ENCODE results near the gene ADAM15.
A peak's percentile ranks its signal among the peaks of the same experiment; 100 is the strongest.

Gene ADAM15

DNA sequence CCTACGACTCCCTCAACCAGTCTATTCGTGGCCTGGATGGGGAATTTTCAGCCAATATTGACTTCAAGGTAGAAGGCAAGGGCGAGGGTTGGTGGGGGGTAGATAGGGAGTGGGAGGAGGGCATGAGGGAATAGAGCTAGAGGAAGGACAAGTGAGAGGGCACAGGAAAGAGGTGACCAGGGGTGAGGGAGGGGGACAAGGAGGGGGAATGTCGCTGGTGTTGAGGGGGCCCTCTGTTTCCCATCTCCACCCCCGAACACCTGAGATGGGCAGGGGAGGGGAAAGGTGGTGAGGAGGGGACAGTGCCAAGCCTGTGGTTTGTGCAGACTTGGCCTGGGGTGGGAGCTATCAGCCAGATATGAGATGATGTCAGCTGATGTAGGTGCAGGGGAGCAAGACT is 8.3 kb upstream of the ADAM15 start:
- no peak overlapping the region for H2AFZ ChIP-seq (ENCODE audit: low read depth, low read length)
- no peaks in the 10 kb centered on the region for H3K27me3 ChIP-seq (ENCODE audit: insufficient read depth, low read length)
- no peak overlapping the region for H3K4me3 ChIP-seq (ENCODE audit: low read length)
- peaks cover 2% of the 10 kb centered on the region for H3K4me1 ChIP-seq (ENCODE audit: insufficient read depth, low read length)
- no peaks in the 10 kb centered on the region for H3K36me3 ChIP-seq (ENCODE audit: insufficient read depth, low read length)
- H3K9me3 ChIP-seq (ENCODE audit: low read length), result no peaks in the 10 kb centered on the region

DNA sequence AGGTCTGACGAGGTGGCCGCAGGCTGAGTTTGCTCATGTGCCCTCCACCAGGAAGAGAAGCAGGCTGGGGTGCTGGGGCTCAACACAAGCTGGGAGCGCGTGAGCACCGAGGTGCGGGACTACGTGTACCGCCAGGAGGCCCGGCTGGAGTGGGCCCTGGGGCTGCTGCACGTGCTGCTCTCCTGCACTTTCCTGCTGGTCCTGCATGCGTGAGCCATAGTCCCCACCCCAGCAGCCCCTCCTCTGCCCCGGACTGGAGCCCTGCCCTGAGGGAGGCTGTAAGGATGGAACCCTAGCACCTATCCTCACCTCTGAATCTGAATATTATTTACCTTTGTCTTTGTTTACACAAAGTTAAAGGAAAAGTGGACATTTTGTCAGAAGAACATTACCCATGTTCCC is 7.8 kb upstream of the ADAM15 start:
- no peaks in the 10 kb centered on the region for H3K27me3 ChIP-seq (ENCODE audit: insufficient read depth, low read length)
- peaks cover 2% of the 10 kb centered on the region for H3K4me1 ChIP-seq (ENCODE audit: insufficient read depth, low read length)

GRCh38 chr1:155043793-155044192 is 7.3 kb upstream of the ADAM15 start:
- peaks cover 2% of the 10 kb centered on the region for H3K4me1 ChIP-seq (ENCODE audit: insufficient read depth, low read length)
- no peak overlapping the region for H2AFZ ChIP-seq (ENCODE audit: low read depth, low read length)
- no peak overlapping the region for H3K4me3 ChIP-seq (ENCODE audit: low read length)
- no peaks in the 10 kb centered on the region for H3K36me3 ChIP-seq (ENCODE audit: insufficient read depth, low read length)
- no peaks in the 10 kb centered on the region for H3K27me3 ChIP-seq (ENCODE audit: insufficient read depth, low read length)
- no peaks in the 10 kb centered on the region for H3K9me3 ChIP-seq (ENCODE audit: low read length)

More for the DNA sequence above, 7.8 kb upstream of the ADAM15 start:
- no peaks in the 10 kb centered on the region for H3K9me3 ChIP-seq (ENCODE audit: low read length)
- no peak overlapping the region for H3K4me3 ChIP-seq (ENCODE audit: low read length)
- no peak overlapping the region for H2AFZ ChIP-seq (ENCODE audit: low read depth, low read length)
- H3K36me3 ChIP-seq (ENCODE audit: insufficient read depth, low read length), result no peaks in the 10 kb centered on the region

GRCh38 chr1:155044365-155044764 is 6.8 kb upstream of the ADAM15 start:
- H2AFZ ChIP-seq (ENCODE audit: low read depth, low read length), result no peak overlapping the region
- H3K27me3 ChIP-seq (ENCODE audit: insufficient read depth, low read length), result no peaks in the 10 kb centered on the region
- H3K36me3 ChIP-seq (ENCODE audit: insufficient read depth, low read length), result no peaks in the 10 kb centered on the region
- H3K9me3 ChIP-seq (ENCODE audit: low read length), result no peaks in the 10 kb centered on the region
- H3K4me1 ChIP-seq (ENCODE audit: insufficient read depth, low read length), result peaks cover 2% of the 10 kb centered on the region
- H3K4me3 ChIP-seq (ENCODE audit: low read length), result no peak overlapping the region

GRCh38 chr1:155044812-155045657 is 6.1 kb upstream of the ADAM15 start:
- Histone ChIP-seq H2AFZ (ENCODE audit: low read depth, low read length) (no peak overlapping the region), H3K4me1 (ENCODE audit: insufficient read depth, low read length) (peaks cover 9% of the 10 kb centered on the region), H3K4me3 (ENCODE audit: low read length) (no peak overlapping the region), H3K36me3 (ENCODE audit: insufficient read depth, low read length) (no peaks in the 10 kb centered on the region), H3K9me3 (ENCODE audit: low read length) (no peaks in the 10 kb centered on the region), H3K27me3 (ENCODE audit: insufficient read depth, low read length) (no peaks in the 10 kb centered on the region)

- Histone ChIP-seq H3K4me3 (ENCODE audit: low read length) (no peak overlapping the region), H2AFZ (ENCODE audit: low read depth, low read length) (no peak overlapping the region), H3K27me3 (ENCODE audit: insufficient read depth, low read length) (no peaks in the 10 kb centered on the region), H3K4me1 (ENCODE audit: insufficient read depth, low read length) (peaks cover 26% of the 10 kb centered on the region), H3K36me3 (ENCODE audit: insufficient read depth, low read length) (no peaks in the 10 kb centered on the region), H3K9me3 (ENCODE audit: low read length) (no peaks in the 10 kb centered on the region)
Measured at GRCh38 chr1:155048449-155049334, 2.4 kb upstream of the ADAM15 start.

DNA sequence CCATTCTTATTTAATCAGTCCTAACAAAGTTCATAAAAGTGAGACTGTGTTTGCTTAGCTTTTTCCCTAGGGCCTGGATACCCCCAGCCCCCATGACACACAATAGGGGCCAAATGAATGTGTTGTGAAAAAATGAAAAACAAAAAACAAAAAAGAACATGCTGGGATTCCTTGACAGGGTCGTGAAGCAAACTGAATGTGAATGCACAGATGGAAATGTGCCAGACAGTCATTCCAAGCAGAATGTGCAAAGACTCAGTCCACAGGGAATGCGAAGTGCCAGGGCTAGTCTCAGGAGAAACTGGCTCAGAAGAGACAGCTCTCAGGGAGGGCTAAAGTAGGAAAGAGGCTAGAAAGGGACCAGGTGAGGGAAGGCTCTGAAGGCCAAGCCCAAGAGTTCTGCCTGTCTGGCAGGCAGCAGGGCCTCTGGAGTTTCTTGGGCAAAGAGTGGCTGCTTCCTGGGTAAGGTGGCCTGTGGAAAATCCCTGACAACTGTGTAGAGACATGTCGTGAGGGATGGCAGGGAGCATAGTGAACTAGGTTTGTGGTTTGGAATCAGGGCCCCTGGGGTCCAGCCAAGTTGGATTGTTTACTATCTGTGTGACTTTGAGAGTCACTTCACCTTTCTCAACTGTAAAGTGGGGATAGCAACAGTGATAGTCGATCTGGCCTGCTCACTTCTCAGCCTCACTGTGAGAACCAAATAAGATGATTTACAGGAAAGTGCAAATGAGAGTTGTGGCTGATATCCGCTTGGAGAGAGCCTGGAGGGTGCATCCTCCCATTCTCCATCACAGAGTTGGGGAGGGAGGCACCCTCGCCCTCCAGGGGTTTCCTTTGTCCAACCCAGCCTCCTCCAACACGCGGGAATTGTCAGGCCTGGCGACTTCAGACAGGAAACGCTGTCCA is 1.2 kb upstream of the ADAM15 start:
- H3K36me3 ChIP-seq (ENCODE audit: insufficient read depth, low read length), result no peaks in the 10 kb centered on the region
- H3K27me3 ChIP-seq (ENCODE audit: insufficient read depth, low read length), result no peaks in the 10 kb centered on the region
- H3K9me3 ChIP-seq (ENCODE audit: low read length), result no peaks in the 10 kb centered on the region
- H3K4me3 ChIP-seq (ENCODE audit: low read length), result peak overlapping the region; percentile 80
- peaks cover 24% of the 10 kb centered on the region for H3K4me1 ChIP-seq (ENCODE audit: insufficient read depth, low read length)
- peak overlapping the region; percentile 74 for H2AFZ ChIP-seq (ENCODE audit: low read depth, low read length)

DNA sequence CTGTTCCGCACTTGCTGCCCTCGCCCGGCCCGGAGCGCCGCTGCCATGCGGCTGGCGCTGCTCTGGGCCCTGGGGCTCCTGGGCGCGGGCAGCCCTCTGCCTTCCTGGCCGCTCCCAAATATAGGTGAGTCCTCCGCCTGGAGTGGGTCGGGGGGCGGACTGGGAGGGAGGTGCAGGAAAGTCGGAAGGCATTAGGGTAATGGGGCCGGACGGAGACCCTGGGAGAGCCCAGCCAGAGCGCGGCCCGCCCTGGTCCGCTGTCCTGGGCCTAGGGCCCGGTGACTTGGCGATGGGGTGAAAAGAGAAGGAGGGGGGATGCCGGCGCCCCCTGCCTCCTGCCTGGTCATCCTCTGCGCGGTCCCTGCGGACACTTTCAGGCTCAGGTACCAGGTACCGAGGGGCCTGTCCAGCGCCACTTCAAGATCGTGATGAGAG is 243 bp downstream of the ADAM15 start:
- peak overlapping the region; percentile 80 for H3K4me3 ChIP-seq (ENCODE audit: low read length)
- peaks cover 6% of the 10 kb centered on the region for H3K36me3 ChIP-seq (ENCODE audit: insufficient read depth, low read length)
- H3K27me3 ChIP-seq (ENCODE audit: insufficient read depth, low read length), result no peaks in the 10 kb centered on the region
- no peaks in the 10 kb centered on the region for H3K9me3 ChIP-seq (ENCODE audit: low read length)
- H2AFZ ChIP-seq (ENCODE audit: low read depth, low read length), result peak overlapping the region; percentile 91
- H3K4me1 ChIP-seq (ENCODE audit: insufficient read depth, low read length), result peaks cover 24% of the 10 kb centered on the region

- peaks cover 24% of the 10 kb centered on the region for H3K4me1 ChIP-seq (ENCODE audit: insufficient read depth, low read length)
- no peaks in the 10 kb centered on the region for H3K27me3 ChIP-seq (ENCODE audit: insufficient read depth, low read length)
- no peaks in the 10 kb centered on the region for H3K9me3 ChIP-seq (ENCODE audit: low read length)
- peak overlapping the region; percentile 91 for H2AFZ ChIP-seq (ENCODE audit: low read depth, low read length)
- peak overlapping the region; percentile 80 for H3K4me3 ChIP-seq (ENCODE audit: low read length)
- H3K36me3 ChIP-seq (ENCODE audit: insufficient read depth, low read length), result peaks cover 6% of the 10 kb centered on the region
Measured at GRCh38 chr1:155051777-155052398, 772 bp downstream of the ADAM15 start.

DNA sequence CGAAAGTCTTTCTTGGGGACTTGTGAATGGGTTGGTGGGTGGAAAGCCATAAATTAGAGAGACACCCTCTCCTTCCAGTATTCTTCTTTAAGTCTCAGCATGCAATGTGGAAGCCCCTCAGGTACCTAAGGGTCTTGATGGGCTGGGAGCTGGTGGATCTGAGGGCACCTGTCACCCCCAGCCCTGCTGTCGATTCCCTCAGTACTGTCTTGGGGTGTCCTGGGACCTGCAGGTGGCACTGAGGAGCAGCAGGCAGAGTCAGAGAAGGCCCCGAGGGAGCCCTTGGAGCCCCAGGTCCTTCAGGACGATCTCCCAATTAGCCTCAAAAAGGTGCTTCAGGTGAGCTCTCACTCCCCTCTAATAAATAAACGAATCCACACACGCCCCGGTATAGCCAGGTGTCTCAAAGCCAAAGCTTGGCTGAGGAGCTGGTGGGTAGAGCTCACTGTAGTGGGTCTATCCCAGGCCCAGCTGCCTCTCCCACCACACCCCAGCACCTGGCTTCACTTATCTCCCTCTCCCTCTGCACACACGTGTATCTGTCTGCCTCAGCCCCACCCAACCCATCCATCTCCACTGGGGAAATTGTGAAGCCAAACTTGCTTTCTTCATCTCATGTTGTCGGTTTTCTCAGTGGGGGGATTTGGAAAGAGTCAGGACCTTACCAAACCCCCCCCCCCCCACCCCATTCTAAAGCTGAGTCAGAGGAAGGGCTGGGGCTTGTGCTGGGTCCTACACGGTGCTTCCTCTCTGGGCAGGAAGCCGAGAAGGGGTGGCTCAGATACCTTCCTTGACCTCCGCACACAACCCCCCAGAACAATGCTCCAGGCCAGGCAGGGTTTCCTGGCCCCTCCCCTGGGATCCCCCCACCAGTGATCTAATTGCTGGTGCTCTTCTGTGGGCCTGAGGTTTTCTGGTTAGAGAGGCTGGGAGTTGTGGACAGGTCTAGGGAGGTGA is 1.6 kb downstream of the ADAM15 start:
- H3K9me3 ChIP-seq (ENCODE audit: low read length), result no peaks in the 10 kb centered on the region
- peaks cover 13% of the 10 kb centered on the region for H3K36me3 ChIP-seq (ENCODE audit: insufficient read depth, low read length)
- peak overlapping the region; percentile 80 for H3K4me3 ChIP-seq (ENCODE audit: low read length)

GRCh38 chr1:155053531-155054105 is 2.5 kb downstream of the ADAM15 start:
- peaks cover 24% of the 10 kb centered on the region for H3K4me1 ChIP-seq (ENCODE audit: insufficient read depth, low read length)
- no peaks in the 10 kb centered on the region for H3K27me3 ChIP-seq (ENCODE audit: insufficient read depth, low read length)
- H2AFZ ChIP-seq (ENCODE audit: low read depth, low read length), result no peak overlapping the region
- no peaks in the 10 kb centered on the region for H3K9me3 ChIP-seq (ENCODE audit: low read length)
- peaks cover 20% of the 10 kb centered on the region for H3K36me3 ChIP-seq (ENCODE audit: insufficient read depth, low read length)
- no peak overlapping the region for H3K4me3 ChIP-seq (ENCODE audit: low read length)

More for the DNA sequence above, 1.6 kb downstream of the ADAM15 start:
- Histone ChIP-seq H2AFZ (ENCODE audit: low read depth, low read length) (no peak overlapping the region), H3K4me1 (ENCODE audit: insufficient read depth, low read length) (peaks cover 24% of the 10 kb centered on the region), H3K27me3 (ENCODE audit: insufficient read depth, low read length) (no peaks in the 10 kb centered on the region)
